GM23338 (cell line): Measurements from ENCODE around the gene RP9. TPM values are rescaled to one million over a fixed set of nuclear protein-coding genes. Genes with fewer than 3 reads are reported as not detected.

Source experiments
- ATAC-seq: fragments of 200-7000 bp; cut with Tn5 transposase; 3 replicates; pipeline ENCODE4 v1.9.1; 2020
- DNase-seq: peaks from one replicate; pipeline ENCODE4 v3.0.0-alpha.2; 2015; ENCODE audit warnings: low spot score
- H2AFZ ChIP-seq: fragments of 200-600 bp; sonication (generic); 2 replicates; pipeline ENCODE4 v1.8.0; 2016; ENCODE audit warnings: antibody characterized with exemption, mild to moderate bottlenecking, moderate library complexity
- H3F3A ChIP-seq: fragments of 200-600 bp; sonication (generic); replicated peaks from 2 replicates; pipeline ENCODE4 v1.8.0; 2017; ENCODE audit warnings: antibody characterized with exemption, mixed run types, low read depth
- H3K27ac ChIP-seq: fragments of 200-600 bp; sonication (generic); 2 replicates; pipeline ENCODE4 v1.6.1; 2016; ENCODE audit warnings: low read depth
- H3K27me3 ChIP-seq: fragments of 200-600 bp; sonication (generic); 2 replicates; pipeline ENCODE4 v1.8.0; 2016; ENCODE audit warnings: mild to moderate bottlenecking, mixed run types, moderate library complexity; ENCODE audit not compliant: insufficient read depth
- H3K36me3 ChIP-seq: fragments of 200-600 bp; sonication (generic); 2 replicates; pipeline ENCODE4 v1.8.0; 2016; ENCODE audit warnings: mild to moderate bottlenecking; ENCODE audit not compliant: insufficient read depth
- H3K4me1 ChIP-seq: fragments of 200-600 bp; sonication (generic); 2 replicates; pipeline ENCODE4 v1.8.0; 2016; ENCODE audit warnings: mild to moderate bottlenecking, moderate library complexity; ENCODE audit not compliant: insufficient read depth
- H3K4me2 ChIP-seq: fragments of 200-600 bp; sonication (generic); 2 replicates; pipeline ENCODE4 v1.7.1; 2017; ENCODE audit warnings: mixed run types
- H3K4me3 ChIP-seq: fragments of 200-600 bp; sonication (generic); 2 replicates; pipeline ENCODE4 v1.6.1; 2016; ENCODE audit warnings: mixed run types
- H3K79me2 ChIP-seq: fragments of 200-600 bp; sonication (generic); replicated peaks from 2 replicates; pipeline ENCODE4 v1.8.0; 2017; ENCODE audit warnings: mild to moderate bottlenecking; ENCODE audit not compliant: insufficient read depth
- H3K9me2 ChIP-seq: fragments of 200-600 bp; sonication (generic); 2 replicates; pipeline ENCODE4 v1.8.0; 2017; ENCODE audit not compliant: insufficient read depth
- H4K20me1 ChIP-seq: fragments of 200-600 bp; sonication (generic); replicated peaks from 2 replicates; pipeline ENCODE4 v1.8.0; 2017; ENCODE audit warnings: mild to moderate bottlenecking; ENCODE audit not compliant: insufficient read depth
- H3K27ac Mint-ChIP-seq: 2 replicates; pipeline ENCODE4 v1.8.0; 2020; ENCODE audit warnings: inconsistent platforms, mild to moderate bottlenecking, moderate library complexity, mixed read lengths
- H3K27me3 Mint-ChIP-seq: 3 replicates; pipeline ENCODE4 v1.8.0; 2022; ENCODE audit warnings: low read depth, mild to moderate bottlenecking, moderate library complexity, mixed read lengths, inconsistent platforms; ENCODE audit not compliant: insufficient read depth, poor library complexity
- H3K36me3 Mint-ChIP-seq: 3 replicates; pipeline ENCODE4 v1.8.0; 2021; ENCODE audit warnings: low read depth, mild to moderate bottlenecking, inconsistent platforms, moderate library complexity, mixed read lengths
- H3K4me1 Mint-ChIP-seq: 3 replicates; pipeline ENCODE4 v1.8.0; 2020; ENCODE audit warnings: mild to moderate bottlenecking, inconsistent platforms, mixed read lengths
- H3K4me3 Mint-ChIP-seq: 3 replicates; pipeline ENCODE4 v1.8.0; 2021; ENCODE audit warnings: moderate library complexity, mild to moderate bottlenecking, inconsistent platforms, mixed read lengths
- H3K9me3 Mint-ChIP-seq: 3 replicates; pipeline ENCODE4 v1.8.0; 2020; ENCODE audit warnings: moderate library complexity, mild to moderate bottlenecking, inconsistent platforms, mixed read lengths
- ETS1 ChIP-seq: IDR thresholded peaks from 2 replicates; pipeline ENCODE4 v1.6.1; 2016; ENCODE audit warnings: antibody characterized with exemption
- POLR2AphosphoS5 ChIP-seq: IDR thresholded peaks from 2 replicates; pipeline ENCODE4 v1.6.1; 2016; ENCODE audit warnings: antibody characterized with exemption, low read depth
- ZNF462 ChIP-seq: fragments of 250-450 bp; sonication (Bioruptor Pico); IDR thresholded peaks from 2 replicates; pipeline ENCODE4 v1.5.0; 2020; ENCODE audit warnings: mild to moderate bottlenecking, moderate library complexity
- polyA plus RNA-seq: library from polyadenylated mRNA; unstranded; fragments of >200 nt; fragmentation: Nextera tagmentation; extraction: Ambion mirVana; gene quantifications from 2 replicates; pipeline ENCODE4 v1.2.1, GENCODE V29; 2016
- total RNA-seq: library from RNA; depleted of rRNA; stranded (reverse); fragments of >200 nt; shearing (Covaris generic); gene quantifications from 2 replicates; pipeline ENCODE4 v1.2.3, GENCODE V29; 2014

Gene RP9
- total and polyA plus RNA-seq, 2 experiments from 2014 or later: 8.7 to 43.2 TPM

GRCh38 chr7:33062782-33063443, 46.3 kb downstream of the RP9 start:
- peak overlapping the region; percentile 56 for H3K27ac ChIP-seq
- DNase-seq (peak; percentile 97), ATAC-seq (peak; percentile 96)
- peaks cover 44% of the 10 kb centered on the region for H3K79me2 ChIP-seq
- H3K4me2 ChIP-seq: peak overlapping the region; percentile 81
- no peaks in the 10 kb centered on the region for H3K36me3 ChIP-seq
- H3K27me3 Mint-ChIP-seq: peaks cover 6% of the 10 kb centered on the region
- peak overlapping the region; percentile 73 for H3K4me3 ChIP-seq
- H3K9me2 ChIP-seq: peaks cover 4% of the 10 kb centered on the region; the same call in 1 of the 2 replicates
- H3K4me1 Mint-ChIP-seq: peaks cover 15% of the 10 kb centered on the region
- H3F3A ChIP-seq: no peaks in the 10 kb centered on the region
- peaks cover 33% of the 10 kb centered on the region for H3K9me3 Mint-ChIP-seq
- H3K27me3 ChIP-seq: no peaks in the 10 kb centered on the region
- H3K36me3 Mint-ChIP-seq: peaks cover 22% of the 10 kb centered on the region
- peaks cover 27% of the 10 kb centered on the region for H4K20me1 ChIP-seq
- H3K27ac Mint-ChIP-seq: peak overlapping the region; percentile 96
- H3K4me1 ChIP-seq: peaks cover 17% of the 10 kb centered on the region; the same call in 1 of the 2 replicates
- TF ChIP-seq ZNF462: no peak
- TF ChIP-seq ETS1: peak; percentile 81
- peak; percentile 32 for TF ChIP-seq POLR2AphosphoS5
- H3K4me3 Mint-ChIP-seq: peak overlapping the region; percentile 94
- H2AFZ ChIP-seq: peak overlapping the region; percentile 83
